ENCODE data around the gene DNAH6.

GRCh38 chr2:84705858-84706257, 189.6 kb downstream of the DNAH6 start:
- TF ChIP-seq HBP1 (CRISPR knock-in tag; IDR thresholded peaks at IDR 0.05), result no peak
- no peak for TF ChIP-seq NRF1 (conservative IDR thresholded peaks at IDR 0.05 in 1 of 2, IDR thresholded peaks at IDR 0.05 in 1 of 2)
- no peak for TF ChIP-seq ZNF165 (CRISPR knock-in tag; IDR thresholded peaks at IDR 0.05; ENCODE audit: borderline replicate concordance)
- TF ChIP-seq USF2 (CRISPR knock-in tag; IDR thresholded peaks at IDR 0.05), result no peak
- TF ChIP-seq SRF (CRISPR knock-in tag; IDR thresholded peaks at IDR 0.05), result no peak
